SK-N-SH (cell line): ENCODE measurements around the gene SUMF2.

Experiments
- CHD2 ChIP-seq: fragments of 150-350 bp; IDR thresholded peaks from 2 replicates; pipeline ENCODE4 v1.6.1; 2018; ENCODE audit warnings: low read length; ENCODE audit not compliant: partially characterized antibody
- EZH2phosphoT487 ChIP-seq: fragments of 200-600 bp; sonication (generic); IDR thresholded peaks from 2 replicates; pipeline ENCODE4 v1.6.1; 2017; ENCODE audit warnings: low read depth, mixed run types, mild to moderate bottlenecking, antibody characterized with exemption, moderate library complexity, borderline replicate concordance
- MXI1 ChIP-seq: IDR thresholded peaks from 2 replicates; pipeline ENCODE4 v1.6.1; 2012; ENCODE audit warnings: mild to moderate bottlenecking, low read depth, low read length, improper control_type of control experiment
- RXRA ChIP-seq: IDR thresholded peaks from 2 replicates; pipeline ENCODE4 v1.4.0; 2012; ENCODE audit warnings: low read depth, mild to moderate bottlenecking, borderline replicate concordance
- TEAD4 ChIP-seq: IDR thresholded peaks from 2 replicates; pipeline ENCODE4 v1.4.0; 2012; ENCODE audit warnings: mild to moderate bottlenecking, borderline replicate concordance; ENCODE audit not compliant: insufficient read depth
- YY1 ChIP-seq: IDR thresholded peaks from 2 replicates; pipeline ENCODE4 v1.4.0; 2012; ENCODE audit warnings: low read depth, mild to moderate bottlenecking
- TF ChIP-seq, protein P1 (sequence below): fragments of 200-600 bp; sonication (generic); IDR thresholded peaks from 2 replicates; pipeline ENCODE4 v1.6.1; 2017; ENCODE audit warnings: antibody characterized with exemption, mild to moderate bottlenecking, moderate library complexity

- TF ChIP-seq EZH2phosphoT487 = no peak
- TF ChIP-seq, protein P1, sequence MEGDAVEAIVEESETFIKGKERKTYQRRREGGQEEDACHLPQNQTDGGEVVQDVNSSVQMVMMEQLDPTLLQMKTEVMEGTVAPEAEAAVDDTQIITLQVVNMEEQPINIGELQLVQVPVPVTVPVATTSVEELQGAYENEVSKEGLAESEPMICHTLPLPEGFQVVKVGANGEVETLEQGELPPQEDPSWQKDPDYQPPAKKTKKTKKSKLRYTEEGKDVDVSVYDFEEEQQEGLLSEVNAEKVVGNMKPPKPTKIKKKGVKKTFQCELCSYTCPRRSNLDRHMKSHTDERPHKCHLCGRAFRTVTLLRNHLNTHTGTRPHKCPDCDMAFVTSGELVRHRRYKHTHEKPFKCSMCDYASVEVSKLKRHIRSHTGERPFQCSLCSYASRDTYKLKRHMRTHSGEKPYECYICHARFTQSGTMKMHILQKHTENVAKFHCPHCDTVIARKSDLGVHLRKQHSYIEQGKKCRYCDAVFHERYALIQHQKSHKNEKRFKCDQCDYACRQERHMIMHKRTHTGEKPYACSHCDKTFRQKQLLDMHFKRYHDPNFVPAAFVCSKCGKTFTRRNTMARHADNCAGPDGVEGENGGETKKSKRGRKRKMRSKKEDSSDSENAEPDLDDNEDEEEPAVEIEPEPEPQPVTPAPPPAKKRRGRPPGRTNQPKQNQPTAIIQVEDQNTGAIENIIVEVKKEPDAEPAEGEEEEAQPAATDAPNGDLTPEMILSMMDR = peak; percentile 53
- TF ChIP-seq MXI1 = peak; percentile 68; the same call in 1 of the 2 replicates
- TF ChIP-seq RXRA = no peak
- no peak for TF ChIP-seq CHD2
- TF ChIP-seq YY1 = no peak
- no peak for TF ChIP-seq TEAD4
Observed at GRCh38 chr7:56033671-56034432, 30.2 kb upstream of the SUMF2 start.
